ENCODE measurements around the gene N4BP2L2.
"Not testable (repeated sequence)": the region's sequence is repeated elsewhere in the genome, so short reads cannot be mapped to it uniquely, and the experiment has no call there.

N4BP2L2 gene
- long read RNA-seq, donor 1, full-length matches to known transcripts, result 36 of 92 reads
- long read RNA-seq, donor 1, partial matches to known transcripts, result 49 of 92 reads
- long read RNA-seq, donor 1, other reads (novel, unspliced or antisense), result 7 of 92 reads
- long read RNA-seq, donor 2, full-length matches to known transcripts, result 13 of 28 reads
- long read RNA-seq, donor 2, partial matches to known transcripts, result 15 of 28 reads
- long read RNA-seq, donor 2, other reads (novel, unspliced or antisense), result 0 of 28 reads
- long read RNA-seq, donor 3, full-length matches to known transcripts, result 20 of 29 reads
- long read RNA-seq, donor 3, partial matches to known transcripts, result 9 of 29 reads
- long read RNA-seq, donor 3, other reads (novel, unspliced or antisense), result 0 of 29 reads
- long read RNA-seq, donor 4, full-length matches to known transcripts, result 38 of 85 reads
- long read RNA-seq, donor 4, partial matches to known transcripts, result 47 of 85 reads
- long read RNA-seq, donor 4, other reads (novel, unspliced or antisense), result 0 of 85 reads
- long read RNA-seq, donor 5, full-length matches to known transcripts, result 25 of 52 reads
- long read RNA-seq, donor 5, partial matches to known transcripts, result 27 of 52 reads
- long read RNA-seq, donor 5, other reads (novel, unspliced or antisense), result 0 of 52 reads
- long read RNA-seq, donor 6, full-length matches to known transcripts, result 14 of 34 reads
- long read RNA-seq, donor 6, partial matches to known transcripts, result 20 of 34 reads
- long read RNA-seq, donor 6, other reads (novel, unspliced or antisense), result 0 of 34 reads
- long read RNA-seq, donor 7, full-length matches to known transcripts, result 29 of 62 reads
- long read RNA-seq, donor 7, partial matches to known transcripts, result 33 of 62 reads
- long read RNA-seq, donor 7, other reads (novel, unspliced or antisense), result 0 of 62 reads
- long read RNA-seq, donor 8, full-length matches to known transcripts, result 21 of 57 reads
- long read RNA-seq, donor 8, partial matches to known transcripts, result 36 of 57 reads
- long read RNA-seq, donor 8, other reads (novel, unspliced or antisense), result 0 of 57 reads

DNA sequence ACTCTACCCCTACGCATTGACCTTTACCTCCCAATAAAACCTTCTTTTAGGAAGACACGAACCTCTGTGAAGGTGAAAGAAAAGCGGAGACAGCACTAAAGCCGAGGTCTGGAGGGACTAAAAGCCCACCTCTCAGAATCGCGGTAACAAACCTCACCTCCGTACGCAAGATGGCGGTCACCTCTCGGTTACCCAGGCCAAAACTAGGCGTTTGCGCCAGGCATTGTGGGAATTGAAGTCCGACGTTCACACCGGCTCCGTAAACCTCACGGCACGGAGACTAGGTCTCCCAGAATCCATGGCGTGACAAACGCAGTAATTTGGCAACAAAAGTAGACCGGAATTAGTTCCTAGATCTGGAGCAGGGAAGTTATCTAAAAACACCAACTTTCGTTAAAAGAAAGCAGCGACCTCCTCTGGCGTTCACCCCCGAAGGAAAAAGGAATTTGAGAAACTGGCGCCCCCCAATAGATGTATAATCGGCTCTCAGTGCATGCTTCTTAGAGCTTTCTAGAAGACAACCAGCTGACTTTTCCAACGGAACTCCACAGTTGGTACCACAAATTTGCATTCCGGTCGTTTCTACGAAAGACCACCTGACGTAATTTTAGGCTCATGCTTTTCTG, at the start of gene N4BP2L2:
TSS of gene N4BP2L2 (minus strand) at position 175 of the 626 bp plus-strand sequence. CDS start 1,768 bp downstream, outside the sequence.
- peak; percentile 82 for DNase-seq

DNA sequence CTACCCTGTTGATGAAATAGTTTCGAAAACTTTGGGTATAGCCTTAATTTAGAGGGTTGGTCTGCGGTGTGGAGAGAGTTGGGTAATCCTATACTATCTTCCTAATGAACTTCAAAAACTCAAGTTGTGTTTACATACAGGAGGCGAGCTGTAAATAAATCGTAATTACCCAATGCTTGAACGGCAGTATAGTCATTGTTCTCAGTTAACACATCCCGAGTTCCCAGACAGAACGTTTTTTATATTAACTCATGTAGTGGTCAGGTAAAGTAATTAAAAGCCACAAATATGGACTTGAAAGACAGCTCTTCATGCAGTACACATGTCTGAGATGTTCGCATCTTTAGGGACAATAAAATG, 49.2 kb upstream of the N4BP2L2 start:
- DNase-seq, result no peak

DNA sequence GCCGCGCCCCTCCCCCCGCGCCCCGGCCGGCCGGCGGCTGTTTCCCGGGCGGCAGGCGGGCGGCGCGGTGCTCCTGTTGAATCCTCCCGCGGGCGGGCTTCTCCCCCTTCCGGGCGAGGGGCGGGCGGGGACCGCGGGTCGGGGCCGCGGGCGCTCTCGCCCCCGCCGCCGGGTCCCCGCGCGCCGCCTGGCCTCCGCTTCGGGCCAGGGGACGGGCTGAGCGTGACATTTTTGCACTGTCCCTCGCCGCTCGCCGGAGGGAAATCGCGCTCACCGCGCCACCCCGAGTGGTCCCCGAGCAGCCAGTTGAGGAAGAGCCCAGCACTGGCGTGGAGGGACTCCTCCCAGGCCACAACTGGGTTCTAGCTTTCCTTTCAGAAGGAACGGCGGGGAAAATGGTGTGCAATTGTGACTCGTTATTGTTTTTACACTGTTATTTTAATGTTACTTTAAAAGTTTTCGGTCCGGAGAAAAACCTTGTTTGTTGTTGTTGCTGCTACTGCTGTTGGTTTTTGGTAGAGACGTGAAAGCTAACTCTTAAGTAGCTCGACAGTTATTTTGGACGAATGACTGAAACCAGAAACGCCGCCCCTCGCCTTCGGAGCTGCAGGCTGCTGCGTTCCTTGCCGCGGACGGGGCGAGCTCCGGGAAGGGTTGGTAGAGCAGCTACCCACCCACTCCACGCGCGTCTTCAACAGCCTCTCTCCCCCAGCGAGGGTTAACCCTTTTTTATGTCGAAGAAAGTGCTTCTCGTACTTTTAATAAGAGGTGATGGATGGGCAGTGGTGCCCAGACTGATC, 48.6 kb upstream of the N4BP2L2 start:
- DNase-seq, result peak; percentile 85

DNA sequence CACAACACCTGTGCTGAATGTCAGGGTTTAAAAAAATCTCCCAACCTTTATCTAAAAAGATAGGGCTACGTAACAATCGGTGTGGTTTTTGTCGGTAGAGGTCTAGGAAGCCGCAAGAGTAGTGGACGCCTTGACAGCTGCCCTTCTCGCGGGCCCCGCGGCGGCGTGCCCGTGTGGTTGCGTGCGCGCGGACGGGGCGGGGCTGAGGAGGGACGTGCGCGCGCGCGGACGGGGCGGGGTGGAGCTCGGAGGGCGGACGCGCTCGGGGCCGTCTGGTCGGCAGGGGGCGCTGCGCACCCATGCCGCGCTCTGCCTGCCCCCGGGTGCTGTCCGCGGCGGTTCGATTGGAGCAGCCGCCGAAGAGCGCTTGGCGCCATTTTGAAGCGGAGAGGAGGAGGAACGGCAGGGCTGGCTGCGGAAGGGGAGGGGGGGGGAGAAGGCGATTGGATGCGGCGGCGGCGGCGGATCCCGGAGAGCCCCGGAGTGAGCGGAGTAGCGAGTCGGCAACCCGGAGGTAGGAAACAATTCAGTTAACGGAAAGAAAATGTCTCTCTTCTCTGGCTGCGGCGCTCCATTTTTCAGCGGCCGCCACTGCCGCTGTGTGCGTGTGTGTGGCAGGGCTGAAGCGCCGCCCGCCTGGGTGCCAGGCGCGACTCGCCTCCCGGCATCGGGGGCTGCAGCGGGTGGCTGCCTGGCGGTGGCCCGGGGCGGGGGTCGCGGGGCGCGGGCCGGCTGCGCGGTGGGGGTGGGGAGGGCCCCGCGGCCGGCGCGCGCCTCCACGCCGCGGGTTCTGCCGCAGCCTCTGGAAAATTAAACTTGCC, 47.7 kb upstream of the N4BP2L2 start, which contains the start of gene PDS5B:
TSS of gene PDS5B (plus strand) at position 373 of the 821 bp plus-strand sequence. CDS start 62,321 bp downstream, outside the sequence.
- DNase-seq, result peak; percentile 92

DNA sequence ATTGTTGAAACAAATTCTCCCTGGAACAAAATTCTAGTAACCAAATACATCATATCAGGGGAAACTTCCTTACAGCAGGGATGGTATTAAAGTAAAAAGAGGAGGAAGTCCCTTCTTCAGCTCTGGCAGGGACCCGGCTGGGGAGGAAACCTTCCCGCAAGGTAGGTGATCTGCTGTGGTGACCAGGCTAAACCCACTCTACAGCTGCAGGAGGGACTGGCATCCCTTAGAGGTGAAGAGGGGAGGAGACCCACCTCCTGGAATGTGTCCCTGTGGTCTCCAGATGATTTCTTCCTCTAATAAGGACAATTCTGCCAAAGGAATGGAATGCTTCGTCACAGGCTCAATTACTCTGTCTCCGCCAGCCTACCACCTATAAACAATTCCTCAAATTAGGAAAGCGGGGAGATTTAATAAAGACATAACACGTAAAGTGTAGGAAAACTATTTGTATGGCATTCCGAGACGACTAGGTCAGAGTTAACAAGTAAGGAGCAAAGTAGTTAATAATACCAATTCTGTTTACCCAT, 47.0 kb upstream of the N4BP2L2 start:
- DNase-seq, result no peak

DNA sequence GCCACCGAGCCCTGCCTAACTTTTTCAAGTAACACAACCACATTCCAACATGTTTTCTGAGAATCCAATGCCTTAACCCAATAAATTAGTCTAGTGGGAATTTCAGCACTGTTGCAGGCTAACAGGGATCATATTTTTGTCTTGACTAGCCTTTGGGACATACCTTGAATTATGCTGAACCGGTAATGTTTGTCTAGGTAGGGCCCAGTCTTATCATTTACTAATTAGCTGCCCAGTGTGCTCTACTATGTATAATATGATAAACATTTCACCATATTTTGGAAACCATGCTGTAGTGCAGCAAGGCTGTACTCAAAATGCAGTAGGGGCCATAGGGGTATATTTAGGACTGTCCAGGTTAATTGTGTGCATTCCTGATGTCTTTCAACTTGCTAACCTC, 44.4 kb upstream of the N4BP2L2 start:
- no peak for DNase-seq

DNA sequence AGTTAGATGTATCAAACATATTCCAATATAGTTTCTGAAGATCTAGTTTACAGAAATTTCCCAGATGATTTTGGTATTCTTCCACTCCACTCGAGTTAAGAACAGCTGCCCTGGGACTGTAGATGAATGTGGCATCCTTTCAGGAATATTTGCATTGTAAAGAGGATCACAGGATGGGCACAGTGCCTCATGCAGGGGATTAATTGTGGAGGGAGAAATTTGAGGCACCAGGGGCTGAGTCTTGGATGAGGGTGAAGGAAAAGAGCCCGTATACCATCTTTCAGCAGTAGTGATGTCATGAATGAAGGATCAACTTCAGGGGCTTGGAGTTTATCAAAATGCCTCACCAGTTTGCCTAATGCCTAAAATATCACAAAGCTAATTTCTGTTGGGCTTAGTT, 43.7 kb upstream of the N4BP2L2 start:
- DNase-seq, result no peak

DNA sequence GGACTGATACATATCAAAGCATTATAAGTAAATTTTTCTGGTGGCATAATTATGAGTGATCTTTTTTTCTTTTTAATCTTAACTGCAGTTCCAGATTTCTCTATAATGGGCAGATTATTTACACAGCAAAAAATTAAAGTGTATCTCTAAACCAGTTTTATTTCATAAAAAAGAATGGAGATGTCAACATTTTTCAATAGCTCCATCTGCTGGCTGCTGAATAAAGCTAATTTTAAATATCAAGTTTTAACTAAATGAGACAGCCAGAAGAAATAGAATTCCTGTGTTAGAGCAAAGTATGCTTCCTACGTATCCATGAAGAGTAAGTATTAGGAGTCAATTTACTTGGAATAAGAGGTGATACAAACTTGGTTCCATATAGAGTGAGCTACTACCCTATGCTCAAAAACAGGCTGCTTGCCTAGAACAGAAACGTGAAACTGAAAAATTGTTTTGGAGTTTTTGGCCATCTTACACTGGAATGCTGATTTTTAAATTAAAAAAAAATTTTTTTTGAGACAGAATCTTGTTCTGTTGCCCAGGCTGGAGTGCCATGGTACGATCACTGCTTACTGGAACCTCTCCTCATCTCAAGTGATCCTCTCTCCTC, 42.7 kb upstream of the N4BP2L2 start:
- DNase-seq, result no peak

DNA sequence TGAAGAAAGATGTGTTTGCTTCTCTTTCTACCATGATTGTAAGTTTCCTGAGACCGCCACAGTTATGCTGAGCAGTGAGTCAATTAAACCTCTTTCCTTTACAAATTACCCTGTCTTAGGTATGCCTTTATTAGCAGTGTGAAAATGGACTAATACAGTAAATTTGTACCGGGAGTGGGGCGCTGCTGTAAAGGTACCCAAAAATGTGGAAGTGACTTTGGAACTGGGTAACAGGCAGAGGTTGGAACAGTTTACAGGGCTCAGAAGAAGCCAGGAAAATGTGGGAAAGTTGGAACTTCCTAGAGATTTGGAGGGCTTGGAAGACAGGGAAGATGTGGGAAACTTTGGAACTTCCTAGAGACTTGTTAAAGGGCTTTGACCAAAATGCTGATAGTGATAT, 38.4 kb upstream of the N4BP2L2 start:
- DNase-seq, result no peak

DNA sequence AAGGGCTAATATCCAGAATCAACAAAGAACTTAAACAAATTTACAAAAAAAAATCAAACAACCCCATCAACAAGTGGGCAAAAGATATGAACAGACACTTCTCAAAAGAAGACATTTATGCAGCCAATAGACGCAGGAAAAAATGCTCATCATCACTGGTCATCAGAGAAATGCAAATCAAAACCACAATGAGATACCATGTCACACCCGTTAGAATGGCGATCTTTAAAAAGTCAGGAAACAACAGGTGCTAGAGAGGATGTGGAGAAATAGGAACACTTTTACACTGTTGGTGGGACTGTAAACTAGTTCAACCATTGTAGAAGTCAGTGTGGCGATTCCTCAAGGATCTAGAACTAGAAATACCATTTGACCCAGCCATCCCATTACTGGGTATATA, 37.1 kb upstream of the N4BP2L2 start:
- not testable (repeated sequence) for DNase-seq

DNA sequence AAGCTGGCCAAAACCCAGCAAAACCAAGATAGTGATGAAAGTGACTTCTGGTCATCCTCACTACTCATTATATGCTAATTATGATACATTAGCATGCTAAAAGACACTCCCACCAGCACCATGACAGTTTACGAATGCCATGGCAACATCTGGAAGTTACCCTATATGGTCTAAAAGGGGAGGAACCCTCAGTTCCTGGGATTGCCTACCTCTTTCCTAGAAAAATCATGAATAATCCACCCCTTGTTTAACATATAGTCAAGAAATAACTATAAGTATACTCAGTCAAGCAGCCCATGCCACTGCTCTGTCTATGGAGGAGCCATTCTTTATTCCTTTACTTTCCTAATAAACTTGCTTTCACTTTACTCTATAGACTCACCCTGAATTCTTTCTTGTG, 22.2 kb upstream of the N4BP2L2 start:
- DNase-seq, result not testable (repeated sequence)

DNA sequence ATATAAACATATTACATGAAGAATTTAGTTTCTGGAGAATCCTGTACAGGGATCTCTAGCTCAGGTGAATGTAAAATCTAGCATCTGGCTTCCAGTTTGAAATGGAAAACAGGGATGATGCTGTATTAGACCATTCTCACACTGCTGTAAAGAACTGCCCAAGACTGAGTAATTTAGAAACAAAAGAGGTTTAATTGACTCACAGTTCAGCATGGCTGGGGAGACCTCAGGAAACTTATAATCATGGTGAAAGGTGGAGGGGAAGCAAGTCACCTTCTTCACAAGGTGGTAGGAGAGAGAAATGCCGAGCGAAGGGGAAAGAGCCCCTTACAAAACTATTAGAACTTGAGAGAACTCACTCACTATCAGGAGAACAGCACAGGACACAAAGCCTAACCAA, 17.0 kb upstream of the N4BP2L2 start:
- DNase-seq, result no peak

DNA sequence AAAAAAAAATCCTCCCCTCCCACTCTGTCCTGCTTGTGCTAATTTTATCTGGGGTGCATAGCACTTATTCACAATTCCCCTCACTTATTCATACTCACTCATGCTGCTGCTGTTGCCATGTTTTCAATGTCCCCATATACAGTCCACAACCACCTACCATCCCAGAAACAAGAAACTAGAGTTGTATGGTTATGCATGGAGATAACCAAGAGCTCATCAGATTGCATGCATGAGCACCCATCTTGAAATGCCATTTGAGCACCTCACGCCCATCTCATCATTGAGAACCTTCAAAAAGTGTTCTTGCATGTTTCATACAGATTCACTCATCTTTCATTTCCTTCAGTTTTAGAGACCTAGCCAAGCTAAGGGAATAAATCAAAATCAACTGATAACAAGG, 15.1 kb upstream of the N4BP2L2 start:
- no peak for DNase-seq

DNA sequence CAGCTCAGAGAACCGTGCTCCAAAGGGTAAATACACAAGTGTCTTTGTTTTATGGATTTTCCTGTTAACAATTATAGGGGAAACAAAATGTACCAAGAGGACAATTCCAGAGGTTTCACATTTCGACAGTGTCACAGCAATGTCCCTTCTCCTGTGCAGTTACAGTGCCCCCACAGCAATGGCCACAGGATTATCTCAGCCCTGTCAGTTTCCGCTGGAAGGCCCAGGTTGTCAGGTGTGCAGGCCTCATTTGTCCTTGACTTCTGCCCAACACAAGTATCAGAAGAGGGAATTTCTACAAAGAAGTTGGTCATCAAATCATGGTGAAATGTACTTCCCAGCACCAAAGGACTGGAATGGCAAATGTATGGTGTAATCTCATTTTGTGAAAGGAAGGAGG, 11.2 kb upstream of the N4BP2L2 start:
- DNase-seq, result no peak

DNA sequence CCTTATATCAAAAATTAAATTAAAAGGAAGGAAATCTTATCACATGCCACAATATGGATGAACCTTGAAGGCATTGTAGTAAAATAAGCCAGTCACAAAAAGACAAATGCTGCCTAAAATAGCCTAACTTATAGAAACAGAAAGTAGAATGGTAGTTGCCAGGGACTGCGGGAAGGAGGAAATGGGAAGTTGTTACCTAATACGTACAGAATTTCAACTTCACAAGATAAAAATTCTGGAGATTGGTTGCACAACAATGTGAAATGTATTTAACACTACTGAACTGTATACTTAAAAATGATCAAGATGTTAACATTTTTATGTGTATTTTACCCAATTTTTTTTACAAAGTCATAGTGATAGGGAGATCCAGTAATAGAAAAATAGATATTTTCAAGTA, 10.2 kb upstream of the N4BP2L2 start:
- DNase-seq, result no peak

DNA sequence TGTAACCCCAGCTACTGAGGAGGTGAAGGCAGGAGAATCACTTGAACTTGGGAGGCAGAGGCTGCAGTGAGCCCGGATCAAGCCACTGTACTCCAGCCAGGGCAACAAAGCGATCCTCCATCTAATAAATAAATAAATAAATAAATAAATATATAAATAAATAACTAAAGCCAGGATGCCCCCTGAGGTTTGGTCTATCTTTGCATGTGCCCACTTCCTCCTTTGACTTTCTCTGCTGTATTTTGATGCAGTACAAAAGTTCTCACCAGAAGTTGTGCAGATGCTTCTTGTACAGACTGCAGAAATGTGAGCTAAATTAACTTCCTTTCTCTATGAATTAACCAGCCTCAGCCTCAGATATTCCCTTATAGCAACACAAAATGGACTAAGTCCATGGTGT, 6.5 kb upstream of the N4BP2L2 start:
- no peak for DNase-seq

DNA sequence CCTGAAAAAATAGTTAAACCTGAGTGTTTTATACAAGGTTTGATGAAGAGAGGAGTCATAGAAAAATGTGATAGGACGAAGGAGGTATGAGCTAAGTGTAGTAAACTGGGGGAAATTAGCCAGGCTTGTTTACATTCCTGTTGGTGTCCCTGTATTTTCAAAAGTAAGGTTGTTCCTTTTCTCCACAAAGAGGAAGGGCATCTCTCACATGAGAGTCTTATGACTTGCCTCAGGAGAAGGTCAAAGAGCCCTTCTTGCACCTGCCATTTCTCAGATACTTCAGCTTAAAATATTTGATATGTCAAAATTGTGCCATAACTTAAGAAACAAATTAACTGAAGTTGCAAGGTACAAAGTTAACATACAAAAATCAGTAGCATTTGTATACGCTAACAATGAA, 3.6 kb upstream of the N4BP2L2 start:
- DNase-seq, result no peak

DNA sequence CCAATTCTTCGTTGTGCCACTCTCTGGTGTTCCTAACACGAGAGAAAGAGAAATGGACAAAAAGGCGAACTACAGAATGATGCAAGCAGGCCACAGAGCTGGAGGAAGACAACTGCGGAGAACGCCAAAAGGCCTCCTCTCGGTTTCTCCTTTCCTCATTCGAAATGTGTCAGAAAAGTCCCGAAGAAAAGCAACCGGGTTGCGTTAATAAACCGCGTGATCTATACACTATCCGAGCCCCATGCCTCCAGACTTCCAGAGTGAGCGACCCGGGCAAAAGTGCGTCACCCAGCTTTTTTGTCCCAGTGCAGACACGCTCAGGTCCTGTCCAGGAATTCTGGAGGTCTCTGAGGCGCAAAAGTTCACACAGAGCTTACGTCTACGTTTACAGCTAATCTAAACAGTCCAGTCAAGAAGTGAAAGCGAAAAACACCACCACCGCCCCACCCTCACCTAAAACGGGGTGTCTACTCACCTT, 413 bp downstream of the N4BP2L2 start:
- DNase-seq, result peak; percentile 88

DNA sequence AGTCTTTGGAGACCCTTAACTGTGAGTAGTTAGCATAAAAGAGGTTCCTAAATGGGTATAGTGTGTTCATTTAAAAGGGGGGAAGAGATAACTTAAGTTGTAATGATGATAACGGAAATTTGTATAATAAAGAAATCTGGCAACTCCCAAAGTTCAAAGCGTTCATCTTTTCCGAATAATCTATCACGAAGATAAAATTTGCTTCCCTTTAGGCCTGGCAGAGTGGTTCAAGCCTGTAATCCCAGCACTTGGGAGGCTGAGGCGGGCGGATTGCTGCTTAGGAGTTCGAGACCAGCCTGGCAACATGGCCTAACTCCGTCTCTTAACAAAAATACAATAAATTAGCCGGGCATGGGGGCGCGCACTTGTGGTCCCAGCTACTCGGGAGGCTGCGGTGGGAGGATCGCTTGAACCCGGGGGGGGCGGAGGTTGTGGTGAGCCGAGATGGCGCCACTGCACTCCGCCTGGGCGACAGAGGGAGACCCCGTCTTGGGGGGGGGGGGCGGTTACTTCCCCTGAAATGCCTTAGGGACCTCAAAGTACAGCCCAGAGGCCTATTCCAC, 934 bp downstream of the N4BP2L2 start:
- DNase-seq, result no peak

DNA sequence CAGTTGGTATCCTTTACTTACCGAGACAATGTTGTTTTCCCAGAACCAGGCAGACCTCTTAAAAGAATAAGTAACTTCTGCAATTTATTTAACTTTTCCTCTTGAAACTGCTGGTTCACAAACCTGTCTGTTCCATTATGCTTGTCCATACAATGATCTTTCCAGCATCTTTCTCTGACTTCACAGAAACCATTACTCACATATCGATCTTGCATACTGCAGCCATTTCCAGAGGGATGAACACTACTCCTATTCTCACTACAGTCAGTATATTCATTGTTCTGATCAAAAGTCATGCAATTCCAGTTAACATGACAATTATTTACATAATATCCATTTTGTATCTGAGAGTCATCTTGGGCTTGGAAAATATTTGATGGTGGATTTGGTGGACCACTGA, 2.8 kb downstream of the N4BP2L2 start:
- DNase-seq, result no peak
